PC-3 (cell line): Measurements from ENCODE around the gene VPS9D1.

ENCODE experiments used
- EZH2phosphoT487 ChIP-seq: fragments of 300-600 bp; sonication (generic); IDR thresholded peaks from 2 replicates; pipeline ENCODE4 v1.6.1; 2018; ENCODE audit warnings: mild to moderate bottlenecking, antibody characterized with exemption, low read length, borderline replicate concordance
- TF ChIP-seq, protein P1 (sequence below): fragments of 300-600 bp; sonication (generic); conservative IDR thresholded peaks from 2 replicates; pipeline ENCODE4 v1.5.1; 2017; ENCODE audit warnings: antibody characterized with exemption, low read depth, mild to moderate bottlenecking, low read length

DNA sequence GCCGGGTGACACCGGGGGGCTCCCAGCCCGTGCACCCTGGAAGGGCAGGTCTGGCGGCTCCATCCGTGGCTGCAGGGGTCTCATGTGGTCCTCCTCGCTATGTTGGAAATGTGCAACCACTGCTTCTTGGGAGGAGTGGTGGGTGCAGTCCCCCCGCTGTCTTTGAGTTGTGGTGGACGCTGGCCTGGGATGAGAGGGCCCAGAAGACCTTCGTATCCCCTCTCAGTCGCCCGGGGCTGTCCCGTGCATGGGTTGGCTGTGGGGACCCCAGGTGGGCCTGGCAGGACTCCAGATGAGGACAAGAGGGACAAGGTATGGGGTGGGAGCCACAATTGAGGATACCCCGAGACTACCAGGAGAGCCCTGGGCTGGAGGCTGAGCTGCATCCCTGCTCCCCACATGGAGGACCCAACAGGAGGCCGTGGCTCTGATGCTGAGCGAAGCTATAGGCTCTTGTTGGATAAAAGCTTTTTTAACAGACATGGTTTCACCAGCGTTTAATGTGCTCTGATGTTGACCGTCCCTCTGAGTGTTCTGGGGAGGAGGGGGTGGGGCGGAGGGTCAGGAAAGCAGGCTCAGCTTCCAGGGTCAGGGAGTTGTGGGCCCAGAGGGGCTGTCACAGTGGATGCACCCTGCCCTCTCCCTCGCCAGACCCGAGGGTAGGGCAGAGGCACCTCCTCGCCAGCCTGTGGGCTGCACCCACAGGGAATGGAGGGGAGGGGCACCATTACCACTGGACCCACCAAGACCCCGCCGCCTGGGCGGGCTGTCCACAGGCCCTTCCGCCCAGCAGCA lies 24.6 kb downstream of the VPS9D1 start:
- TF ChIP-seq EZH2phosphoT487, result no peak
- TF ChIP-seq, protein P1, sequence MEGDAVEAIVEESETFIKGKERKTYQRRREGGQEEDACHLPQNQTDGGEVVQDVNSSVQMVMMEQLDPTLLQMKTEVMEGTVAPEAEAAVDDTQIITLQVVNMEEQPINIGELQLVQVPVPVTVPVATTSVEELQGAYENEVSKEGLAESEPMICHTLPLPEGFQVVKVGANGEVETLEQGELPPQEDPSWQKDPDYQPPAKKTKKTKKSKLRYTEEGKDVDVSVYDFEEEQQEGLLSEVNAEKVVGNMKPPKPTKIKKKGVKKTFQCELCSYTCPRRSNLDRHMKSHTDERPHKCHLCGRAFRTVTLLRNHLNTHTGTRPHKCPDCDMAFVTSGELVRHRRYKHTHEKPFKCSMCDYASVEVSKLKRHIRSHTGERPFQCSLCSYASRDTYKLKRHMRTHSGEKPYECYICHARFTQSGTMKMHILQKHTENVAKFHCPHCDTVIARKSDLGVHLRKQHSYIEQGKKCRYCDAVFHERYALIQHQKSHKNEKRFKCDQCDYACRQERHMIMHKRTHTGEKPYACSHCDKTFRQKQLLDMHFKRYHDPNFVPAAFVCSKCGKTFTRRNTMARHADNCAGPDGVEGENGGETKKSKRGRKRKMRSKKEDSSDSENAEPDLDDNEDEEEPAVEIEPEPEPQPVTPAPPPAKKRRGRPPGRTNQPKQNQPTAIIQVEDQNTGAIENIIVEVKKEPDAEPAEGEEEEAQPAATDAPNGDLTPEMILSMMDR, result no peak
